ENCODE data around the gene KIF1A.
"Not testable (repeated sequence)": the region's sequence is repeated elsewhere in the genome, so short reads cannot be mapped to it uniquely, and the experiment has no call there.

Gene KIF1A

DNA sequence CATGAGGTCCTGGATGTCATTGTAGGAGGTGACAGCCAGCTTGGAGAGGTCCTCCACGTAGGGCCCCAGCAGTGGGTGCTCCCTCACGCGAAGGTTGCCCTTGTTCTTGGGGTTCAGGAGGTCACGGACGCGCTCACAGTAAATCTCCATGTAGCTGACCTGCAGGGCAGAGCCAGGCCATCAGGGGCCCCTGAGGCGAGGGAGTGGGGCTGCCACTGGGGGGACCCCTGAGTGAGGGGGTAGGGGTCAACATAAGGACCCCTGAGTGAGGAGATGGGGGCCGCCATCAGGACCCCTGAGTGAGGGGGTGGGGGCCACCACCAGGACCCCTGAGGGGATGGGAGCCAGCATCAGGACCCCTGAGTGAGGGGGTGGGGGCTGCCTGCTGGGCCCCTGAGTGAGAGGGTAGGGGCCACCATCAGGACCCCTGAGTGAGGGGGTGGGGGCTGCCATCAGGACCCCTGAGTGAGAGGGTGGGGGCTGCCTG lies 33.6 kb downstream of the KIF1A start:
- no peak for FAIRE-seq

DNA sequence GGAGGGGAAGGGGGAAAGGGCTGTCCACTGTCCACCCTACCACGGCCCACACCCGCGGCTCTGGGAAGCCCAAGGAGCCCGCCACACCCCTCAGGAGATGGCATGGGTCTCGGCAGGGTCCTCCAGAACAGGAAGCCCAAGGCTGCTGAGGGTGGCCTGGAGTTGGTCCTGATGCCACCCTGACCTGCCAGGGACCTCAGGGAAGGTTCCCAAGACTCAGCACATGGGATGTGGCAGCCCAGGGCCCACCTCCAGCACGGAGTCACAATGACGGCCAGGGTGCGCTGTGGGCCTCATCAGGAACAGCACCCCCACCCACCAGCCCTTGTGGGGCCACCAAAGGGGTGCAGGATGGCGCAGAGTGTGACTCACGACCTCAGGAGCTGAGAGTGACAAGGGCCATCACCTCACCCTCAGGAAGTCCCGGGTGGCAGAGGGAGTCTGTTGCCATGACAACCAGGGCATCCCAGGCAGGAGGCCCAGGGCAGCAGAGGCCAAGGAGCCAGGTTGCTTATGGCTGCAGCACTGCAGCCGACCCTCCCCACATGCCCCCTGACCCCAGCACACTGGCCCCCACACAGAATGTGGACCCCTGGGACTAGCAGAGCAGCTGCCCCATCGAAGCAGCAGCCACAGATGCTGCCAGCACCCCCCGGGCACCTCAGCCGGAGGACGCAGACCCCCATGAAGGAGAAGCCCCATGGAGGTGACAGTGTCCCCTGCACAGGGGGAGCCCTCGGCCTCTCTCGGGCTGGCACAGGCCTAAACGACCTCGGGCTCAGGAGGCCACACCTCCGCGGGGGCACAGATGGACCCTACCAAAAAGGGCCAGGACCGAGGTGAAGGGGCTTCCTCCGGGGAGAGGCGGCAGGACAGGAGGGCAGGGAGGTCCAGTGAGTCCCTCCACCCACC lies 34.3 kb downstream of the KIF1A start:
- FAIRE-seq = no peak

DNA sequence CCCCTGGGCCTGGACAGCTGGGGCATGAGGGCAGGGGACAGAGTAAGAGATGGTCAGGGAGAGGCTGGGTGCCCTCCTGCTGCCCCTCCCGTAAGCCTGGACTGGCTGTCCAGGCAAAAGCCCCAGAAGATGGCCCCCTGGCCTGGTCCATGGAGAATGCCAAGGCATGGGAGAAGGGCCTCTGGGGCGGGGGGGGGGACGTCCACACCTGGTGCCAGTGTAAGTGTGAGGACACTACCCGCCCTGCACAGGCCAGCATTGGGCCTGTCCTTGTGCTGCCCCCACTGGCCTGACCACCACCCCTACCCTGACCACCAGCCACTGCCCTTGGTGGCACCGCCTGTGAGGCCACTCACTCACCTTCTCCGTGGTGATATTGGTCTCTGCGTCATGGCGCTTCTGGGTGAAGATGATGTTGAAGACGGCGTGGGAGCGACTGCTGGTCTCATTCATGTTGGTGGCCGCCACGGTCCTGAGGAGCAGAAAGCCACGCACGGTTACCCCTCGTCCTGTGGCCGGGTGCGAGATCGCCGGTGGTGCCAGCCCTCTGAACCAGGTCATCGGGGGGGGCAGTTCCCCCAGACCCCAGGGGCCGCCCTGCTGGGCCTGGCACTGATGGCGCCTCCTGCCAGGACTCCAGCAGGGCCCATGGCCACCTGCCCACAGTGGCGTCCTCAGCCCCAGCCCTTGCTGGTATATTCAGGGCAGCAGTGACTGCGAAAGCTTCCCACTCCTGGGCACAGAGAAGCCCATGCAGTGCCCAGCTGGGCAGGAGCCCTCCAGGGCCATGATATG lies 35.2 kb downstream of the KIF1A start:
- no peak for FAIRE-seq

DNA sequence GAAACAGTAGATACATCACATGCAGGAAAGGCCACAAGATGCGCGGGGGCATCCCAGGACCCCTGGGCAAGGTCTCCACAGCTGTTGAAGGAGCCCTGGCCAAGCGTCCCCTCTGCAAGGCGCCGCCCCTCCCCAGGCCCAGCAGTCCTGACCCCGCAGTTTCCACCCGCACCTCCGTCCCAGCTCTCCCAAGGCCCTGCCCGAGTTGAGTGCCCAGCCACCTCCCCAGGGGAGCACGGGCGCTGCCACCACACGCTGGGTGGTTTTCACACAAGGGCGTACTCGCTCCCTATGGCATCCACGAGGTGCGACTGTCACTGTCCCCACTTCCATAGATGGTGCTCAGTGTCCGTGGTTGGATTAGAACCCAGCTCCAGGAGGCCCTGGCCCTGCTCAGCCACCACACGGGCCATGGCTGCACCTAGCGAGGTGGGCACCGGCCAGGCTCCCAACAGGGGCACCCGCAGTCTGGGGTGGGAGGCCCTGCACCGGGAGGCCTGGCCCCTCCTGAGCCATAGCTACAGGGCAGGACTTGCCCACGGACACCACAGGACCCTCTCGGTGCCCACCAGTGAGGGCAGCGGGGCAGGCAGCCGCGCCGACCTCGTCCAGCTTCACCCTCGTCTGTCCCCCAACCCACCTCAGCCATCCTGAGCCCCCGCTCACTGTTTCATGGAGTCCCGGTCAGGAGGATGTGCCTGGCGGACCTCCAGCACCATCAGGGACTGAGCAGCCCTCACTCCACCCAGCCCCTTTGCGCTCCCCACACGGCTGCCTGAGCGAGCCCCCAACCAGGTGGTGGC lies 36.0 kb downstream of the KIF1A start:
- no peak for FAIRE-seq

DNA sequence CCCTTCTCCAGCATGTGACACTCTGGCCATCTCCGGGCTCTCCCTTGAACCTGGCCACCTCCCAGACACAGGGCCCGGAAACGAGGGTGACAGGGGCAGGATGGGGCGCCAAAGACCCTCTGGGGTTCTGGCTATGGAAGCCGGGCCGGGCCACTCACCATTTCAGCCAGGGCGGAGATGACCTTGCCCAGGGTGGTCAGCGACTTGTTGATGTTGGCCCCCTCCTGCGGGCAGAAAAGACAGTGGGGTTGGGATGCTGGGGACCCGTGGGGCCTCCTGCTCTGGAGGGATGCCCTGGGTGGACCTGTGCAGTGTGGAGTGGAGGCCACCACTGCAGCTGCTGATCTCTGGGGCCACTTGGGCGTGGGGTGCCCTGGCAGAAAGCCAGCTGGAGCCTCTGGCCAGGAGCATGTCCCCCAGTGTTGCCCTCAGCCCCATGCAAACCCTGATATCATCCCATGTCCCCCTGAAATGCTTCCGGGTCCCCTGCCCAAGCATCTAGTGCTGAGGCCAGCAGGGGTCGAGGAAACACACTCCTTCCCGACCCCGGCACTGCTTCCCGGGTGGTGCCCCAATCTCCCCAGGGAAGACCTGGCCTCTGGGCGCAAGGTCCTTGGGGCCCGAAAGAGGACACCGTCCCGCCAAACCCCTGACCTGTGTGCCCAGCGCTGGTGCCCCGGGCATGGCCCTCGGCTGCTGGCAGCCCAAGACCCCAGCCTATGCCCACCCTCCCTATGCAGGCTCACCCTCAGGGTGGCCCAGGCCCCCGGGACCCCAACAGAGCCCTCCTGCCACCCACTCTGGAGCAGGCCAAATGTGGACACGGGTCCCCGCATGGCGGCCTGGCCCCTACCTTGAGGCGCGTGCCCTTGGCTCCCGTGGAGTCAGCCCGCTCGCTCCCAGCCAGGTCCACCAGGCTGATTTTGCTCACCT lies 36.9 kb downstream of the KIF1A start:
- FAIRE-seq = no peak

- FAIRE-seq = no peak
Measured at GRCh38 chr2:240782221-240782885, 37.7 kb downstream of the KIF1A start.

GRCh38 chr2:240781471-240782220 lies 38.4 kb downstream of the KIF1A start:
- FAIRE-seq = no peak

DNA sequence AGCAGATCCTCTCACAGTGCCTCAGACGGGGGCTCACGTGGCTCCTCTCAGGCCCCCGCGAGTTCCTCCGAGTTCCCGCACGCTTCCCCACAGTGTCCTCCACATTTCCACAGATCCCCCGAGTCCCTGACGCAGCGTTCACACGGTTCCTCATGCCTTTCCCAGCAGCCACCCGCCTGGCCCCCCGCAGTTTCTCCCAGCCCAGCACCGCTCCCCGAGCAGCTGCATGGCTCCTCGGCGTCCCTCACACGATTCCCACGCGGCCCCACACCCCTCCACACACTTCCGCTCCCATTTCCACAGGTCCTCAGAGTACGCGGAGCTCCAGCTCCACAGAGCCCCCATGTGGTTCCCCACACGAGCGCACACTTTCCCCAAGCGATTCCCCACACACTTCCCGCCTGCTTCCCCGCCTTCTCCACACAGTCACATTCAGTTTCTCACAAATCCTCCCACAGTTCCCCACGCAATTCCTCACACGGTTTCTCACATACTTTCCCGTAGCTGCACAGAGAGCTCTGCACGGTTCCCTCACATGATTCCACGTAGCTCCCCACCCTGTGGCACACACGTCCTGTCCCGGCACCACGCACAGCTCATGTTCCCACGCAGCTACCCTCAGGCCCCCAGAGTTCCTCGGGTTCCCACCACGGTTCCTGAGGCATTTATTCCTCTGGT lies 39.9 kb downstream of the KIF1A start:
- FAIRE-seq = no peak

GRCh38 chr2:240779250-240779832 lies 40.7 kb downstream of the KIF1A start:
- FAIRE-seq = not testable (repeated sequence)

DNA sequence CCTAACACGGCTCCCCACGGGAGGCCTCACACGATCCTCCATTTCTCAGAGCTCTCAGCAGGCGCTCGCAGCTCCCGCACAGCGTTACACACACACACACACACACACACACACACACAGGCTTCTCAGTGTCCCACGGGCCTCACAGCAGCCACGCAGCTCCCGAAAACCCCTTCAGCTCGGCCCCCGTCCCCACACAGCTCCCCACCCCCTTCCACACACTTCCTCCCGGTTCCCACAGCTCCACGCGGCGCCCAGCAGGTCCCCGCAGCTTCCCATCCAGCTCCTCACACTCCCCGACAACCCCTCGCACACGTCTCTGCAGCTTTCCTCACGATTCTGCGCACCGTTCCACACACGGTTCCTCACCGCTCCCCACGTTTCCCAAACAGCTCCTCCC lies 41.6 kb downstream of the KIF1A start:
- FAIRE-seq = no peak

DNA sequence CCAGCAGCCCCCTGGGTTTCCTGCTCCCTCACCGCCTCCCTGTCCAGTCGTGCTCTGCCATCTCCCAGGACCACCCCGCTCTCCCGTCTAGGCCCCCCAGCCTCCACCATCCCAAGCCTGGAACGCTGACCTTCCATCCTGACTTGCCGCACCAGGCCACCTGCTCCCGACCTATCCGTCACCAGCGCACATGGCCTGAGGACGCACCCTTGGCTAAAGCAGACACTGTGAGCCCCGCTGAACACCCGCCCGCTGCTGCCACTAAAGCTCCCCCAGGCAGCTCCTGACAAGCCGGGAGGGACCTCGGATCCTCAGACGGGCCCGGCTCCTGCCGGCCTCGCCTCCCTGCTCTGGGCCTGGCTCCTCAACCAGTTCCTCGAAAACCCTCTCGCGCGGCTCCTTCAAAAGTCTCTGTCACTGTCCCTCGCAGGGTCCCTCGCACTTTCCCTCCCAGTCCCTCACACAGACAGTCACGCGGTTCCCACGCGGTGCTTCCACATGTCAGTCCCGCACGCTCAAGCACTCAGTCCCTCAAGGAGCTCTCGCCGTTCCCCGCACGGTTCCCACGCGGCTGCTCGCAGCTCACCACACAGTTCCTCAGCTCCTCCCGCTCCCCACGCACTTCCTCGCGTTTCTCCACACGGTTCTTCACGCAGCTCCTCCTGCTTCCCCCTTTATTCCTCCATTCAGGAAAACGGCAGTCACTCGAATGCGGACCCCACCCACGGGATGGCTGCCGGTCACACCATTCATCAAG lies 42.4 kb downstream of the KIF1A start:
- no peak for FAIRE-seq

DNA sequence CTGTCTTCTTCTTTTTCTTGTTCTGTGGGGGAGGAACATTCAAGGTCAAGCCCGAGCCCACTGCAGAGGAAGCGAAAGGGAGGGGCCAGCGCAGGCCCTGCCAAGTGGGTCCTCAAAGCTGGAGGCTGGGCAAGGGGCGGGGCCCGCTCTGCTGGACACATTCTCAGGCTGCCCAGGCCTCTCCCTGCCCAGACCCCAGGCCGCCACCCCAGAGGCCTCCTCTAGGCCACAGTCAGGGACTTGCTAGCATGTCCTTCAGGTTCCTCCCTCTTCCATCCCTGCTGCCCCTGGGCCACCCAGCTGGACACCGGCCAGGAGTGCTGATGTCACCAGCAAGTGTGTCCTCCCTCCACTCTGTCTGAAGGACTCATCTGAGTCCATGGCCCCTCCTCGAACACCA lies 44.1 kb downstream of the KIF1A start:
- FAIRE-seq = no peak

- FAIRE-seq = no peak
Measured at GRCh38 chr2:240774856-240775255, 45.2 kb downstream of the KIF1A start.

DNA sequence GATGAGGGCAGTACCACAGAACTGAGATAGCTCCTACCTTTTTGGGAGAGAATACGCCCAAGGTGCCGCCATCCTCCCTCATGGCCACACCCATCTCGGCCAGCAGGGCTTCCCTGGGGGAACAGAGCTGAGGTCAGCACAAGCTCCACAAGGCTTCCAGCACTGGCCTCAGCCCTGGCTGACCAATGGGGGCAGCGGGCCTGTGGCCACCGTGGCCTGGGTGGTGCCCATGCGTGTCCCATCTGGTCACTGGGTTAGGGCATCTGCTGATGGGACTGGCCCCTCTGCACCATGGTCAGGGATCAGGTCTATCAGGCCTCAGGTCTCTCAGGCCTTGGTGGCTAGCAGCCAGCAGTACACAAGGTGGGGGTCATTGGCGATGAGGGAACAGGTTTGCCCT lies 50.9 kb downstream of the KIF1A start:
- FAIRE-seq = no peak

GRCh38 chr2:240768216-240768615 lies 51.8 kb downstream of the KIF1A start:
- no peak for FAIRE-seq

GRCh38 chr2:240767341-240767740 lies 52.7 kb downstream of the KIF1A start:
- no peak for FAIRE-seq

DNA sequence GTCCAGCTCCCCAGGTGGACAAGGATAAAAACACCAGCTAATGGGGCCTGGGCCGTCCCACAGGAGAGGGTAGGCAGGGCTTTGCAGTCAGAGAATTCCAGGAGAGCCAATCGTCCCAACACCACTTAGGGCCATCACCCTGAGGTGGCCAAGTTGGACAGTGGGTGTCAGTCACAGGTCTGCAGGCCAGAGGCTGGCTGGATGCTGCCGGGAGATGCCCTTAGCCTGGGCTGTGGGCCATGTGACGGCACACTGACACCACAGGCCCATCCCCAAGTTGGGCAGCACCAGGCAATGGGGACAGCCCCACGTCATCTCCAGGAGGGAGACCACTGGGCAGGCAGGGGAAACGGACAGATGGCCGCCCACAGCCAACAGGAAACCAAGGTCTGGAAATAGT lies 53.9 kb downstream of the KIF1A start:
- no peak for FAIRE-seq

- FAIRE-seq = no peak
Measured at GRCh38 chr2:240765007-240765406, 55.0 kb downstream of the KIF1A start.

DNA sequence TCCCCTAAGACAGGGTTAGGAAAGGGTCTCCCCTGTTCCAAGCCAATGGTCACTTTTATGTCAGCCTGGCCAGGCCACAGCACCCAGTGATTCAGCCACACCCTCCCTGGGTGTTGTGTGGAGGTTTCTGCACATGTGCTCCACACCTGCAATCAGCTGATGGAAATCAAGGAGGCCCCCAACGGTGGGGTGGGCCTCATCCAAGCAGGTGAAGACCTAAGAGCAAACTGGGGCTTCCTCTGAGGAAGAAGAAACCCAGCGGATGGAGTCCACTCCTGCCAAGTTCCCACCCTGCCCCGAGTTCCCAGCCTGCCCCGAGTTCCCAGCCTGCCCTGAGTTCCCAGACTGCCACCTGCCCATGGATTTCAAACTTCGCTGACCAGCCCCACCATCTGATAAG lies 55.4 kb downstream of the KIF1A start:
- FAIRE-seq = no peak
